ENCODE data around the gene FOXJ3.

The FOXJ3 gene

DNA sequence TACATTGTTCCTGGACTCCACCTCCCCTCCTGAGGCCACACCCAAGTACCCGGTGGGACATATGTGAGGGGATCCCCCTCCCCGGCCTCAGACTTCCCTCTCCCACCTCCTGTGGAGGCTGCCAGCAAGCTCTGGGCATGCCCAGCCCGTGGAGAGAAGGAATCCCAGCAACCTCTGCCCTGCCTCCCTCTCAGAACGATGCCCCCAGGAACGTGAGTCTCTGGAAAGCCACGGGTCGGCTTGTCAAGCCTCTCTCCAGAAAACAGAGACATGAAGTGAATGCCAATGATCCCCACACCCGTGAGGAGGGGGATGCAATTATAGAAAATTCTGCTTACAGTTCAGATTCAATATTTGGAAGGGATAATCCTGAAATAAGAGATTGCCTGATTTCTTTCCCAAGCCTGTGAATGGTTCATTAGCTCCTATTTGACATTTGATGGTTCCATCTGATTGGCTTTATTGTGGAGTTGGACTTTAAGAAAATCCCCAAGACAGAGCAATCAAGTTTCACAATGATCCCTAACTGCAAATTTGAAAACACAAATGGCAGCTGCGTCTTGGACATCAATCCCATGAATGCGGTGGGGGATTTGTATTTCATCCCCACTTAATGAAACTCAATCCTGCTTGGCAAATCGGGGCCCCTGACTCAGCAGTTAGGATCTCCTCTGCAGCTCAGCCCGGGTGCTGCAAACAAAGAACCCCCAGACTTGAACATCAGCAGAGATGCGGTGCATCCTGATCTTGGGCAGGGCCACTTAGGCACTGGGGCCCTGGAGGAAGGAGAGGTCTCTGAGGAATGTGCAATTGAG is 190.9 kb downstream of the FOXJ3 start:
- no peak for DNase-seq (ENCODE audit: low spot score)

DNA sequence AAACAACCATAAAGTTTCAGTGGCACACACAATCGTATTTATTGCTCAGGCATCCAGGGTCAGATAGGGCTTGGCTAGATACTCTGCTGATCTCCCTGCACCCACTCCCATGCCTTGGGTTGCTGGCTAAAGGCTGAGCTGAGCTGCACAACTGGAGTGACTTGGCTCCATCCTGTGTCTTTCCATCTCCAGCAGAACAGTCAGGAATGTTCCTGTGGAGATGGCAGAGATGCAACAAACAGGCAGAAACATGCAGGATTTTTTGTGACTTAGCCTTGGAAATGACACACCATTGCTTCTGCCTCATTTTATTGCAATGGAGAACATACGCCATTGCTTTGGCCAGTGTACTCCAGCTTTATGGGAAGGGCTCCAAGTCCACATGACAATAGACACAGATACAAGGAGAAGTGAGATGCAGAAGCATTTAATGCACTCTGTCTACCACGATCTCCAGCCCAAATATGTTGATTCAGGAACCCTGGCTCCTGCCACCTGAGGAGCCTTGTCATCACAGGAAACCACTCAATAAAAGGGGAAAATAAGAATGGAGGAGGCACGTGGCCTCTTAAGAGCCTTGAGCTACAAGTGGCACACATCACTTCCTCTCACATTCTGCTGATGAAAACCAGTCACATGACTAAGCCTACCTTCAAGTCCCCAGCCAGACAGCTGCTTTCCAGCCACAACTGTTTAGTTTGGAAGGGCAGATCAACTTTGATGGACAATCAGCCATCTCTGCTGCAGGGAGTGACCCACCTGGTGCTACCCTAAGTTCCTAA is 191.9 kb downstream of the FOXJ3 start:
- no peak for DNase-seq (ENCODE audit: low spot score)

DNA sequence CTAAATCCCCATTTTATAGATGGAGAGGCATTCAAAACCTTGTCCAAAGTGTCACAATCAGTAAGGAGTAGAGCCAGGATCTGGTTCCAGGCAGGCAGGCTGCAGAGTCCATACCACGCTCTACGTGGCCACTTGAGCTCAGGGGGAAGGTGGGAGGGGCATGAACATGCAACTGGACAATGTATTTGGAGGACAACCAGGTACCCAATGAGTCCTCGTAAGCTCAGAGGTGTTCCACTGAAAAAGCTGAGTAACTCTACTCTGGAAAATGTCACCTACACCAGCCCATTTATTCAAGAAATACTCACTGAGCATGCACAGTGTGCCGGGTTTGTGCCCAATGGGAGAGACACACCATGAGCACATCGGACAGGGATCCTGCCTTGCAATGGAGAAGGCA is 193.1 kb downstream of the FOXJ3 start:
- DNase-seq (ENCODE audit: low spot score), result no peak

DNA sequence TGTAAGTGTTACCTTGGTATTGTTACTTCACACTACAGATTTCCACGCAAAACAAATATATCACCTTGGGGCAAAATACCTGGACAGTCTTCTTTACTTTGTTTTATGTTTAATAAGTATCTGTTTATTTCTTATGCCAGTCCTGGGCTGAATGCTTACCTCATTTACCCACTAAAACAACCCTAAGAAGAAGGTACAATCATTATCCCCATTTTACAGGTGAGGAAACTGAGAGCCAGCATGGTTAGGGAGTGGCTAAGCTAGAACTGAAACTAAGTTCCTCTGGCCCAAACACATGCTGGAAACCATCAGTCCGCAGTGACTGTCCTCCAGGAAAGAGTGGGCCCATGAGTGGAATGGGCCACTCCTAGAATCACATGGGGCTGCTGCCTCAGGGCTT is 194.8 kb downstream of the FOXJ3 start:
- no peak for DNase-seq (ENCODE audit: low spot score)

DNA sequence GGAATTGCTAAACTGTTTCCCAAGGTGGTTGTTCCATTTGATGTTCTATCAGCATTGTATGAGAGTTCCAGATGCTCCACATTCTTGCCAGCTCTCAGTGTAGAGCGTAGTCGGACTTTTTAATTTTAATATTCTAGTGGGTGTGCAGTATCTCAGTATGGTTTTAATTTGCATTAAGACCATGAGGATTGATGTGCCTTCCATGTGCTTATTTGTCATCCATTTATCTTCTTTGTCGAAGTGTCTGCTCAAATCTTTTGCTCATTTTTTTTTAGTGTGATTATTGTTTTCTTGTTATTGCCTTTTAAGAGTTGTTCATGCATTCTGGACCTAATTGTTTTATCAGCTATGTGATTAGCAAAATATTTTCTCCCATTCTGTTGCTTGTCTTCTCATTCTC is 195.6 kb downstream of the FOXJ3 start:
- DNase-seq (ENCODE audit: low spot score), result no peak

DNA sequence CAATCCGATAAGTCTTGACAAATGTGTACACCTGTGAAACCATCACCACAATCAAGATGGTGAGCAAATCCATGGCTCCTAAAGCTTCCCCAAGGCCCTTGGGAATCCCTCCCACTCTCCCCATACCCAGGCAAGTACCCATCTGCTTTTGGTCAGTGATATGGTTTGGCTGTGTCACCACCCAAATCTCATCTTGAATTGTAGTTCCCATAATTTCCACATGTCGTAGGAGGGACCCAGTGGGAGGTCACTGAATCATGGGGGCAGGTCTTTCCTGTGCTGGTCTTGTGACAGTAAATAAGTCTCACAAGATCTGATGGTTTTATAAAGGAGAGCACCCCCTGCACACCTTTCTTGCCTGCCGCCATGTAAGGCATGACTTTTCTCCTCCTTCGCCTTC is 196.4 kb downstream of the FOXJ3 start:
- DNase-seq (ENCODE audit: low spot score), result no peak

DNA sequence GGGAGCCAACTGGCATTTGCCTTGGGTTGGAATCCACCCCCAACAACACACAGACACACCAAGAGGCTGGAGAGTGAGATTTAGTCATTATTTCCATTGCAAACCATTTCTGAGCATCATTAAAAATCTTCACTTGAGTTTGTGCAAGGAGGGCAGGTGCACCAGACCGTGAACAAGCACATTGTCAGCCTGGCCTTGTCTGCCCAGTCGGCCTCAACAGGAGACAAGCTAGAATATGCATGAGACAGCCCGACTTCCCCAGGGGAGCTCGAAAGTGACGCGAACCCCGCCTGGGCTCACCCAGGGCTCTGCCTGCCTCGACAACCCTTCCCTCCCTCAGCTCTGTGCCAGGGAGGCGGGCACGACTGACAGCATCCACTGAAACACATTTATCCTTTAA is 197.3 kb downstream of the FOXJ3 start:
- DNase-seq (ENCODE audit: low spot score), result no peak

DNA sequence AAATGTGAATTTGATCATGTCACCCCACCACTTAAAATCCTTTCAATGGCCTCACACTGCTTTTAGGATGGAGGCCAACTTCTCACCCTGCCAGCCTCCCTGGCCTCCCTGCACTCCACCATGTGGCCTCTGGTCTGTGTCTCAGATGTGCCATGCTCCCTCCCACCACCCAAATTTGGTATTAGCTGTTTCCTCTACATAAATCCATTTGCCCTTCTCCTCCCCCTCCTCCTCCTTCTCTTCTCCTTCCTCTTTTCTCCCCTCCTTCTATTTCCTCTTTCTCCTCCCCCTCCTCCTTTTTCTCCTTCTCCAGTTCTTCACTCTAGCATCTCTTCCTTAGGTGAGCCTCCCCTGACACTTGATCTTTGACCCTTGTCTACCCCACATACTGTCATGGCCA is 198.6 kb downstream of the FOXJ3 start:
- DNase-seq (ENCODE audit: low spot score), result no peak

DNA sequence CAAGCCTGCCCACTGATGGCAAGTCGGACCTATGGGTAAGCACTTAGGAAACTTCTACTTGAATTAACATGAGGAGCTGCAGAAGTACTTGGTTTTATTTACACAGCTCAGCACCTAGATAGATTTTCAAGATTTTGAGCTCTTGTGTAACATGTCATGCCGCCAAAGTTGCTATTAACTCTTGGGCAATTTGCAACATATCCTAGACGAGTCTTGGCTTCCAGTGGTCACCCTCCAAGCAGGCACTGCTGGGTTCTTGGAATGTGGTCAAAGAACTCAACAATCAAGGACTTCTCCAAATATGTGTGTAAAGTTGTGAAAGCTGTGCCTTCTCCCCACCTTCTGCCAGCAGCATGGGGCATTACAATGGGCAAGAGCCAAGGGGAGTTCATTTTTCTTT is 199.6 kb downstream of the FOXJ3 start:
- DNase-seq (ENCODE audit: low spot score), result no peak

DNA sequence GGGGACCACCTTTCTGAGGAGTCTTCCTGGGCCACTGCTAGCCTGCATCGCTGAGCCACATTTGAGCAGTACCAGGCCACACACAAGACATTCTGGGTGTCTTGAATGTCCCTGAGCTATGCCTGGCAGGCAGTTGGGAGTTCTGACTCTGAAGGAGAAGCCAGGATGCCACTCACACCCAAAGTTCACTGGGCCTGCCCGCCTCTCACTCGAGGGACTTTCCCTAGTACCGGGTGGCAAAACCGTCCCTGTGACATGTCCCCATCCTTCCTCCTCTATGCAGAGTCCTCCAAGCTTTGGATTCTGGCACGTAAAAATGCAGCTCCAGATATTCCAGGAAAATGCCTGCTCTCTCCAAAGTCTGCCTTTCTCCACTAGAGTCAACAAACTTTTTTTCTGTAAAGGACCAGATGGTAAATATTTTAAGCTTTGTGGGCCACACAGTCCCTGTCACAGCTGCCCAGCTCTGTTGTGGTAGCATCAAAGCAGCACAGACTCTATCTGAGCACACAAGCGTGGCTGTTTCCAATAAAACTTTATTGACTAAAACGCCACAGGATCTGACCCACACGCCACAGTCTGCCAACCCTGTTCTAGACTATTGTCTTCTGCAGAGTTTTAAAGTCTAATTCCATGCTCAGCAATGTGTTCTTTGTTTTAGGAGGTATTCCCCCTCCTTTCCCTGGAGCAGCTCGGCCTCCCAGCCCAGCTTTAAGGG is 201.1 kb downstream of the FOXJ3 start:
- no peak for DNase-seq (ENCODE audit: low spot score)

DNA sequence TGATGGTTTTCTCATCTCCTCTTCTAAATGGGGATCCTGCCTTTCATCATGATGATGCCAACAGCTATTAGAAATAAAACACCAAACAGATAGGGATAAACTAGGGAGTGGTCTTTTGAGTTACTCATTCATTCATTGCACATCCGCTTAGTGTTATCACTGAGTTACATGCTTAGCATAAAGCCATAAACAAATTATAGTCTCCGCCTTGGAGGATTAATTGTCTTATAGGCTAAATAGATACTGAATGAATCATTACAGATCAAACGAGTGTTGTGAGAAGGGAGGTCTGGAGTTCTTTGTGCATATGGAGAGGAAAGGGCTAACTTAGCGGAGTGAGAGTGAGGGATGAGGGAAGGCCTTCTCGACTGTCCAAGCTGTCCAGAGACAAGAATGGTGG is 201.6 kb downstream of the FOXJ3 start:
- DNase-seq (ENCODE audit: low spot score), result no peak

DNA sequence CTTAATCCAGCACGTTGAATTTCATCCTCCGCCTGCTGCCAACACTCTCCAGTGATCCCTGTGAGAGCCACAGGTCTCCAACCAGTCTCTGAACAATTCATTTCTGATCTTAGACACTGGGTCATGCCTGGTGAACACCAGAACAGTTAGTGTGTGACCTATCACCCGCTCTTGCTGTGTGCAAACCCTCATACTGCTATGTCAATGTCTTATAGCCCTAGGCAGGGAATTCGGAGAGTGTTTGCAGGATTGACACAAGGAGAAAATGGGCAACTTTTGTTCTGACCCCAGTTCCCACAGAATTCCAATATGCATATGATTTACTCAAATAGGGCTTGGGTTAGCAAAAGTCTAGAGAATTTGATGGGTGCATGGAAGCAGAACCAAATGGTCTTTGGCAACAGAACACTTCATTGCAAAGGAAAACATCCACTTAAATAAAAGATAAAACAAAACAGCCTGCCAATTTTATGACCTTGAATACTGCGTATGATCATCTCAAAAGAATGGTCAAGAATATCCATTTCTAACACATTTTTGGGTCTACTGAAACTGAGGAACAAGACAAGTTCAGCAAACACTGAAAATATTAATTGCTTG is 204.9 kb downstream of the FOXJ3 start:
- DNase-seq (ENCODE audit: low spot score), result no peak

DNA sequence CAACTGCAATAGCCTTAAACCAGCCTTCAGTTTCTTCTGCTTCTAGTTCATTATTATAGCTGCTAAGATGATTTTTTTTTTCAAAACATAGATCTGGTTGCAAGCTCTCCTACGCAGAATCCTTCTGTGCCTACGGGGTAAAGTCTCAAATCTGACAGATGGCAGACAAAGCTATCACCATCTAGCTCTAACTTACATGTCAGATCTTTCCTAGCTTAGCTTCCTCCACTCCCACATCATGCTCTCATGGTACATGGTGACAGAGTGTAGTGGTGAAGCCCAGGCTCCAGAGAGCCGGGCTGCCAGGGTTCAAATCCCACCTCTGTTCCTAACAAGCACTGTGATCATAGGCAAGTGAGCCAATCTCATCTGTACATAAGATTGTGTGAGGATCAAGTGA is 206.1 kb downstream of the FOXJ3 start:
- DNase-seq (ENCODE audit: low spot score), result no peak

DNA sequence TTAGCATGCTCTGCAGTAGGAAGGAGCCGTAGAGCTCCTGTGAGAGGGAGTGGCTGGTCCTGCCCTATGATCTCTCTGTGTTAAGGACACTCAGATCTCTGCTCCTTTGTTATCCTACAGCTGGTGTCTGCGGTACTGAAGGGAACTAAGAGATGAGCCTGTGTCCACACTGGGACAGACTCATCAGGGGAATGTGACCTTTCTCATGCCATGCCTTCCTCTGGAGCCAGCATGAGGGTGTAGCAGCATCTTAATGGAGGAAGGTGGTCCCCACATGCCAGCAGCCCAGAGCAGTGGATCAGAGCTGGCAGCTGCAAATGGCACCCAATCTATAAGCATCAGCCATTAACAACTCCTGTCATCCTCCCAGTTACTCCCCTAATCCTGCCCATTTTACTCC is 206.5 kb downstream of the FOXJ3 start:
- DNase-seq (ENCODE audit: low spot score), result no peak

DNA sequence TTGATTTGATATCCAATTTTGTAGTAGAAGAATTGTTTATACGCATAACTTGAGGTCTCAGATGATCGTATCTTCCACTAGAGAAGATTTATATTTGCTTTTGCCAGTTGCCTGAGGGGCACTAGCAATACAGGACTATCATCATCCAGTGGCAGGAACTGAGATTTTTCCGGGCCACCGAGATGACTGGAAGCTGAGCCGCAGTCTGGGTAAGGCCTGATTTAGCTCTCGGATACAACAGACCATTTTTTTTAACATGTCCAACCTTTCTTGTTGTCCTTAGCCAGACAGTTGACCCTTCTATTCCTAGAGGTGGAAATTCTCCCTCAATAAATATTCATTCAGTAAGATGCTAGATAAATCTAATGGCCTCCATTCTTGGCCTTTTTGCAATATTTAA is 207.3 kb downstream of the FOXJ3 start:
- no peak for DNase-seq (ENCODE audit: low spot score)

Data from AG08396 (cell line).